OCI-LY7 (cell line): ENCODE data around the gene TWF2.

Experiments used
- CTCF ChIP-seq: fragments of 200-600 bp; sonication (generic); conservative IDR thresholded peaks from 2 replicates; pipeline ENCODE4 v1.5.1; 2014; ENCODE audit warnings: mild to moderate bottlenecking, antibody characterized with exemption, low read length, moderate library complexity, mixed read lengths
- EZH2phosphoT487 ChIP-seq: fragments of 200-600 bp; sonication (generic); IDR thresholded peaks from 2 replicates; pipeline ENCODE4 v1.6.1; 2018; ENCODE audit warnings: low read depth, borderline replicate concordance, mild to moderate bottlenecking, mixed run types, antibody characterized with exemption, low read length, moderate library complexity, mixed read lengths

- TF ChIP-seq CTCF: no peak
- TF ChIP-seq EZH2phosphoT487: no peak
Observed at GRCh38 chr3:52195823-52196331, 43.1 kb downstream of the TWF2 start.
